HG03457 (cell line): ENCODE results near the gene SYNE1.

Source experiments
- ATAC-seq: cut with Tn5 transposase; IDR thresholded peaks from one replicate; pipeline ENCODE4 v1.9.1; 2021; ENCODE audit warnings: moderate number of reproducible peaks; ENCODE audit not compliant: unreplicated experiment

The SYNE1 gene

DNA sequence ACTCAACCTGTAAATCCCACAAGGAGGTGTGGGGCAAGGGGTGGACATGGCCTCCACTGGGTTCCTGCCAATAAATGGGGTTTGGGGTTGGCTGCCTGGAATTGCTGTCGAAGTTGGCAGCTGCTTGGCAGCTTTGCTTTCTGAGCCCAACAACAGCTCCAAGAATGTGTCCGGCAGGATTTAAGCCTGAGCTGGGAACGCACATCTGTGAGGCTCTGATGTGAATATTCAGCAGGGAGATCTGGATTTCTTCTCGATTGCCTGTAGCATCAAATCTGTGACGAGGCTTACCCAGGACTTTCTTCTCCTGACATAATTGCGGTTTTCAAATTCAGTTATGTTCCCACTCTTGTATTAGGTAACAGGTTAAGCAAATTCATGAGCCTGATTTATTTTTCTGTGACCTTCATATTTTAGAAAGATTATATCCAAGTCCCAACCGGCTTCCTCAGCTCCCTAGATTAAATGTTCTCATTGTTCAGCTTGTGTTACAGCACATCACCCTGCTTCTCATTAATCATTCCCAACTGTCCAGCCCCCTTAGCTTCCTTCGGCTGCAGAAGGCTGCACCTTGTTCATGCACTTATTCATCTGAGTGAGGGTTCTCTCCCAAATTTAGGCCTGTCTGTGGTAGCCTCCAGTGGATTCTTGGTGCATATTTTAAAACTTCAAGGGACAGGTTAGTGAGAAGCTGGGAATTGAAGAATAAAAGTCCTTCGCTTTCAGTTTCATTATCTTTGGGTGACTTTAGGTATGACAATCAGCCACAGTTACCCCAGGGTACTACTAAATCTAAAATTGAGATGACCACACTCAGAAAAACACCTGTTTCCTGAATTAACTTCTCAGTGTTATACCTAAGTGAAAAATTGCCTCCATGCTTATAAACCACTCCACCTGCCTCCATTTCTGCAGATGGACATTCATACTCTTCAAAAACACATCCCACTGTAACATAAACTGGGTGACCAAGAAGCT lies 519.7 kb downstream of the SYNE1 start:
- no peak for ATAC-seq

DNA sequence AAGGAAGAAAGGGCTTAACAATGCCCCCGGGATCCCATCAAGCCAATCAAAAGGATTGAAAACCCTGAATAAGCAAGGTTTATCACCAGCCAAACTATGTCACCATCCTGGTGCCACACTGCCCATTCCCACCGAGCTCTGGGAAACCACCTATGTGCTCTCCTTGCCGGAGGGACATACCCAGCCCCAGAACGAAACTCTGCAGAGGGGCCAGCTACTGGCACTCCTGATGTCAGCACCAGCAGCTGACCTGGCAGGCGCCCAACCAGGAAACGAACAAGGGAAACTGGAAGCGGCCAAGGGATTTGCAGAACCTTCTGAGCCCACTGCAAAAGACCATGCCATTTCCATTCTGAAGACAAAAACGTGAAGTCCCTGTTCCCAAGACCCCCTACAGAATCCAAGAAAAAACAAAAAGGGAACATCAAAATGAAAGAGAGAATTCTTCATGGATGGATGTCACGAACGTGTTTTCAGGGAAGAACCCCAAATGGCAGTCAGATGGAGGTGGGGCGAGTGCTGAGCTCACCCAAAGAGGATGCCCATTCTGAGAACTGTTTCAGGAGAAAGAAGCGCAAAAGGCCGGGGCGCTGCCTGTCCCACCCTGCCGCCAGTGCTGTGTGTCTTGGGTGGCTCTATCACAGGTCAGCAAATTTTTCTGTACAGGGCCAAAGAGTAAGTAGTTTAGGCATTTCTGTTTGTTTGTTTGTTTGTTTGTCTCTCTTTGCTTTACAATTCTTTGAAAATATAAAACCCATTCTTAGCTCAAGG lies 524.5 kb downstream of the SYNE1 start:
- ATAC-seq = no peak

DNA sequence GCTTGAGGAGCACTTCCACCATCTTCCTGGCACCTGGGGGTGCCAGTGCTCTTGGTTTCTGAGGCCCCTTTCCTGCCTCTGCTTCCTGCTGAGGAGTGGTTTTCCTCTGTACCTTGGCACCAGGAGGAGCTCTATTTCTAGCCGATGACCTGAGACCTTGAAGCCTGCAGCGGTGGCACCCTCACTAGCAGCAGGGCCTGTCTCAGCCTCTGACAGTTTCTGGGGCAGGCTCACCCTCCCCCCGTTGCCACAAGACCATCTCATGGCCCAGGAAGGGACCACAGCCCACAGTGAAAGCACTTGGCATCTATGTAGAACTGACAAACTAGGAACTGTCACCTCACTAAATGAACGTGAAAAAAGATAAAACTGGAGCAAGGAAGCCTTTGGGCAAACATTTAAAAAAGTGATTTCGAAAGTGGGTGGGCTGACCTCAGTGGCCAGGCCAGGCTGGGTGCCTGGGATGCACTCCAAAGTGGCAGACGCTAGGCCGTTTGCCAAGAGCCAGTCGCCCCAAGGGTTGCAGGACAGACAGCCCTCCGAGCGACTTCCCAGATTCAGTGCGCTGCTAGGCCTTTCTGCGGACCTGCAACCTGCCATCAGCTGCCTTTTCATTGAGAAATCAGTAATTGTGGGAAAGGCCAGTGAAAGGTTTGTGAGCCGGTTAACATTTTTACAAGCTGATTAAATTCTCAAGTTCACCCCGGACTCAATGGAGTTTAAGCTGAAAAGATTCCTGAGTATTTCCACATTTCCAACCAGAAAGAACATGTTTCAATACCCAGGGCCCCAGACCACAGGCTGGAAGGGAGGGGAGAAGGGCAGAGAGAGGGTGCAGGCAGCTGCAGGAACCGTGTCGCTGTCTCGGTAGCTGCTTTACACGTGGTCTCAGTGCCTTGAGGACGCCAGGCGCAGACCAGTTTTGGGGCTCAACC lies 526.0 kb downstream of the SYNE1 start:
- ATAC-seq = no peak

DNA sequence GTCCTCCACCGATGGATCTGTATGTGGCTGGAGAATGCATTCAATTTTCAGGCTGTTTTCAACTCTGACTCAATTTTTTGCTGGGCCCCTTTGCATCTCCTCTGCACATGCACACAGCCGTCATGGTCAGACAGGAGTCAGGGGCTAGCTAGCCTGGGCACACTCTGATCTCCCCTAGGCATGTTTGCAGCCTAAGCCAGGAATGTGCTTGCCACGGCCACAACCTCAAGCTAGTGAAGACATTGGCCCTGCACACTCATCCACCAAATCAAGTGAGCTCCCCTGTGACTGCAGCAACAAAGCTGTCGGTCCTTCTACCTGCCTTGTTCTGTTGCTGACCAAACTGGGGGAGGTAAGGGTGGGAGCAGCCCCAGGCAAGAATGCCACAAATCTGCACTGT lies 529.2 kb downstream of the SYNE1 start:
- no peak for ATAC-seq

DNA sequence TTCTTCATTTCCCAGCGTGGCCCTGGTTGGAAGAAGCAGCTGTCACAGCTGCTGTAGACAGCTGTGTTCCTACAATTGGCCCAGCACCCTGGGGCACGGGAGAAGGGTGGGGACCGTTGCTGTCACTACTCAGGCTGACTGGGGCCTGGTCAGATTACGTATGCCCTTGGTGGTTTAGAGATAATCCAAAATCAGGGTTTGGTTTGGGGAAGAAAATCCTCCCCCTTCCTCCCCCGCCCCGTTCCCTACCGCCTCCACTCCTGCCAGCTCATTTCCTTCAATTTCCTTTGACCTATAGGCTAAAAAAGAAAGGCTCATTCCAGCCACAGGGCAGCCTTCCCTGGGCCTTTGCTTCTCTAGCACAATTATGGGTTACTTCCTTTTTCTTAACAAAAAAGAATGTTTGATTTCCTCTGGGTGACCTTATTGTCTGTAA lies 537.0 kb downstream of the SYNE1 start:
- ATAC-seq = no peak

DNA sequence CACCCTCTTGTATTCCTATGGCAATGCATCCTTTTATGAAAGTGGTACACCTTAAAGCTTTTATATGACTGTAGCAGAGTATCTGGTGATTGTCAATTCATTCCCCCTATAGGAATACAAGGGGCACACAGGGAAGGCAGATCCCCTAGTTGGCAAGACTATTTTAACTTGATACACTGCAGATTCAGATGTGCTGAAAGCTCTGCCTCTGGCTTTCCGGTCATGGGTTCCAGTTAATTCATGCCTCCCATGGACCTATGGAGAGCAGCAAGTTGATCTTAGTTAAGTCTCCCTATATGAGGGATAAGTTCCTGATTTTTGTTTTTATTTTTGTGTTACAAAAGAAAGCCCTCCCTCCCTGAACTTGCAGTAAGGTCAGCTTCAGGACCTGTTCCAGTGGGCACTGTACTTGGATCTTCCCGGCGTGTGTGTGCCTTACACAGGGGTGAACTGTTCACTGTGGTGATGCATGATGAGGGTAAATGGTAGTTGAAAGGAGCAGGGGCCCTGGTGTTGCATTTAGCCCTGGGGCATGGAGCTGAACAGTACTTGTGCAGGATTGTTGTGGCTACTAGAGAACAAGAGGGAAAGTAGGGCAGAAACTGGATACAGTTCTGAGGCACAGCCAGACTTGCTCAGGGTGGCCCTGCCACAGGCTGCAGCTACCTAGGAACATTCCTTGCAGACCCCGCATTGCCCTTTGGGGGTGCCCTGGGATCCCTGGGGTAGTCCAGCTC lies 537.5 kb downstream of the SYNE1 start:
- no peak for ATAC-seq

DNA sequence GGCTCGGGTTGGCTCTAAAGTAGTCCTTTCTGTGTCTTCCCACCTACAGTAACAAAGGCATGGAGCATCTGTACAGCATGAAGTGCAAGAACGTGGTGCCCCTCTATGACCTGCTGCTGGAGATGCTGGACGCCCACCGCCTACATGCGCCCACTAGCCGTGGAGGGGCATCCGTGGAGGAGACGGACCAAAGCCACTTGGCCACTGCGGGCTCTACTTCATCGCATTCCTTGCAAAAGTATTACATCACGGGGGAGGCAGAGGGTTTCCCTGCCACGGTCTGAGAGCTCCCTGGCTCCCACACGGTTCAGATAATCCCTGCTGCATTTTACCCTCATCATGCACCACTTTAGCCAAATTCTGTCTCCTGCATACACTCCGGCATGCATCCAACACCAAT lies 538.5 kb downstream of the SYNE1 start:
- ATAC-seq = no peak

DNA sequence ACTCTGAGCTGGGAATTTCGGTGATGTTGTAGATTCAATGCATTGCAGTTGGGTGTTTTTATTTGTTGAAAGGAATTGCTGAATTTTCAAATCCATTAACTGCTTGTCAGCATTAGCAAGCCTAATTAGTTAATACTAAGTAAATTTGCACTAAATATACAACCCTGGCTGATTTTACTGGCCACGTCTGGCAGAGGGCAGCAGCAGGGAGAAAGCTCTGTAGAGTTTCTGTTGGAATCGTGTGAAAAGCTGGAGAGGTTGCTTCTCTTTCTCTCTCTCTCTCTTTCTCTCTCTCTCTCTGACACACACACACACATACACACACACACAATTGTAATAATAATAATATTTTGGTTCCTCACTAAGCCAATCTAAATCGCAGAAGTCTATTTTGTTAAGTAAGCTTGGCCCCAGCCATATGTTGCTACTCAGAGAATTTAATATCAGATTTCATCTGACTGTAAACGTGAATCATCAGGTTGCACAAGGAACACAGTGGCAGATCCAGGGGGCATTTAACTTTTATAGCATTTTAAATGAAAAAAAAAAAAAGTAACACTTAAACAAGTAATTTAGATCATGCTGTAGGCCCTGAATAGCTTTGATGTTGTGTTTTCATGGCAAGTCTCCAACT lies 540.2 kb downstream of the SYNE1 start:
- ATAC-seq = no peak

DNA sequence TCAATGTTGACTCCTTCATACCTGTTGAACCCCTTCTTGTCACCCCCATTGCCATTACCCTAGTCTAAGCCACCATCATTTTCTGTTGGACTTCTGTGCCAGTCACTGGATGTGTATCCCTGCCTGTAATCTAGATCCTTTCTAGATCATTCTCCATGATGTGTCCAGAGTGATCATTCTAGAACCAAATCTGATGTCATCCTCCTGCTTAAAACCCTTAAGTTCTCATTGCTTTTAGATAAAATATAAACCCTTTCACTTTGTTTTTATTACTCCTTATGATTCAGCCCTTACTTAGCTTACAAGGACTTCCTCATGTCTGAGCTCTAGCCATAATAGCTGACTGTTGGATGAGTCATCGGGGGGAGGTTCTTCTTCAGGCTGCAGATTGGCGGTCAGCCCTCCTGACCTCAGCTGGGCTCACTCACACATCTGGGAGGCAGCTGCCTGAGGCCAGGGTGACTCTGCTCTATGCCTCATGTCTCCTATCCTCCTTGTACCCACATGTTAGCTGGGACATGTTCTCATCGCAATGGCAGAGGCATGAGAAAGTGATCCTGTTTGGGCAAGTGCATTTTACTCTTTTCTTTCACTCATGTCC lies 542.1 kb downstream of the SYNE1 start:
- ATAC-seq = no peak

DNA sequence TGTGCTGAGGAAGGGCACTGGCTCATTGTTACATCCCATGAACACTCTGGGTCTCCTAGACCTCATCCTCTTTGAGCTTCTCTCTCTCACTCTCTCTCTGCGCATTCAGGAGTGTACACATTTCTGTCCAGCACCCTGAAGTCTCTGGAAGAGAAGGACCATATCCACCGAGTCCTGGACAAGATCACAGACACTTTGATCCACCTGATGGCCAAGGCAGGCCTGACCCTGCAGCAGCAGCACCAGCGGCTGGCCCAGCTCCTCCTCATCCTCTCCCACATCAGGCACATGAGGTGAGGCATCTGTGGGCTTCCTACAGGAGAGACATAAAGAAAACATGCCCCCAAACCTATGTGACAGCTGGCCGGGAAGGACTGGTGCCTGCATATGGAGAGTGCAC lies 542.9 kb downstream of the SYNE1 start:
- no peak for ATAC-seq

DNA sequence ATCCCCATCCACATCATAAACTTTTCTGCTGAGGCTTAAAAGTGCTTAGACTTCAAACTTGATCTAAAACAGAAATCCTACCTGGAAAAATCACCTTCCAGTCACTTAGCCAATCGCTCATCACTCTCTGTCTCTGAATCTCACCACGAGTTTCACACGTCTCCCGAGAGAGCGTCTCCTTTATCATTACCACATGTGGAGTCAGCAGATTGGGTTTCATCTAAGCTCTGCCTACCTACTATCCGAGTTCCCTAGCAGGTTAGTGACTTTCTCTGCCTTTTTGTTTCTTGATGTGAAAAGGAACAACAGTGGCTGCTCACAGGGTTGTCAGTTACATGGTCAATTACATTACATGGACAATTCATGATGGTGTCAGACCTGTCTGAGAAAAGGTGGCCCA lies 543.5 kb downstream of the SYNE1 start:
- ATAC-seq = no peak

DNA sequence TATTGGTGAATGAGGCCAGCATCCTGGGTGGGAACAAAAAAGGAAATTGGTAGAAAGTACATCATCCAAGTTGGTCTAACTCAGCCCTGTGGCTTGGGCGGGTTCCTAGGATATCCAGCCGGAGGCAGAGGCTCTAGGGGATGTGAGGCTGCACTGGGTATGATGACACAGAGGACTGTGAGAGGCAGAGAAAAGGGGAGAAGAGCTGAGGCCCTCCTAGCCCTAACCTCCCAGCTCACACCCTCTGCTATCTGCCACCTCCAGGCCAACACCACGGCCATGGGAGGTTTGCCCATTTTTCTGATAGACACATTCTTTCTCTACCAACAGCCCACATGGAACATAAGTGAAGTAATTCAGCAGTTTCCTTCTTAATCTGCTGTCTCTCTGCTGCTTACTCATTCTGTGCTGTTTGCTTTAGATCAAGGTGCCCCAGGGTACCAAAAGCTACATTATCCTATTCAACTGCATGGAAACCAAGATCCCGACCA lies 545.3 kb downstream of the SYNE1 start:
- no peak for ATAC-seq

DNA sequence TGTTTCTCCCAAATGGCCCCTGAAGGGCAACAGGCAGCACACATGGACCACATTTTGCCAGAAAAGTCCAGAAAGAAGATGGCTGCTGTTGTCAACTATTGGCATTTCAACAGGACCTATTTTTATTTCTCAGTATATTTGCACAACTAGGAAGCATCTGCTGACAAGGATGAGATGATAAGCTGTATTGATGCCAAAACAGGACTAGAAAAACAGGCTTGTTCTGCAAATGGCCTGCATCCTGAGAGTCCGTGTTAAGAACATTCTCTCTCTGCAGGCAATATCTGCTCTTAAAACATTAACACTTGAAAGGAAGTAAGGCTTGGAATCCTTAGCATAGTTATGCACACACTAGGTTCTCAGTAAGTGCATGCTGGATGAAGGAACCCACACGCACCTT lies 546.0 kb downstream of the SYNE1 start:
- ATAC-seq = no peak

DNA sequence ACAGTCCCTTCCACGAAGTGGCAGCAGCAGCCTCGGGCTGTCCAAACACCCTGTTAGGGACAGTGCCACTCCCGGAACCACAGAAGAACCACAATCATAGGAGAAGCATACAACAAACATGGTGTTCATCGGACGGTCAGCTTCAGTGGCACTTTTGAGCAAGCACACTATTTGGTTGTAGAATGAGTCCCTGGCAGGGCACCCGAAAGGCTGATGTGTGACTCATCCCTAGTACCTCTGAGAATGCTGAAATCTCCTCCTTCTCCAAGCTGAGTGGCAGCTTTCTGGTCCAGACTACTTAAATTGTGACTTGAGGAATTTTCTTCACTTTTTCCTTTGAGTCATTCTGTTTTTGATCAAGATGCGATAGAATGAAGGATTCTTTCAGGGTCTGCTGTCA lies 547.2 kb downstream of the SYNE1 start:
- ATAC-seq = no peak

DNA sequence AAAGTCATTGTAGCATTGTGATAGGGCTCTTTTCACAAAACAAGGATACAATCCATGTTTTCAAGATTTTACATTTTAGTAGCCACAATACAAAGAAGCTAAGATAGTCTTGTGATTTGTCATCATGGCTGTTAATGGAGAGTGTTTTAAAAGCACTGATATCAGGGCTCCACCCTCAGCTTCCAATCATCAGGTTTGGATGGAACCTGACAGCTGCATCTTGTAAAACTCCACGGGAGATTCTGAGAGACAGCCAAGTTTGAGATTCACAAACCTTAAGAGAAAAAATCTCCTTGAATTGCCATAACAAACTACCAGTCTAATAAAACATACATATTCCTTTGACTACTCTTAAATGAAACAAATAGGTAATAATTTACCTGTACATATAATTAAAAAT lies 549.5 kb downstream of the SYNE1 start:
- ATAC-seq = no peak

DNA sequence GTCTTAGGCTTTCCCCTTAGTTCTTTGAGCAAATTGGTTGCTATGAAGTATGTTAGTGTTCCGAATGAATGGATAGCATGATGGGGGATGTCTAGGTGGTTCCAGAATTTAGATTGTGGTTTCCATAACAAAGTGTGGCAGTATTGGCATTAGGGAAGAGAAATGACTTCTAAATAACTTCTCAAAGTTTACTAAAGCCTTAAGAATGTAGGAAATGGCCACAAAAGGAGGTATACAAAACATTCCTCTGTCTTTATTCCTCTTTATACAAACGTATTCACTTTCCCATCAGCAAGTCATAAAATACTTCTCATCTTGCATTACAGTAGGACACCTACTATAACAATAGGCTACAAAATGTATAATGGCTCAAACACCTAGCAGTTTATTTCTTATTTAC lies 550.1 kb downstream of the SYNE1 start:
- ATAC-seq = no peak

DNA sequence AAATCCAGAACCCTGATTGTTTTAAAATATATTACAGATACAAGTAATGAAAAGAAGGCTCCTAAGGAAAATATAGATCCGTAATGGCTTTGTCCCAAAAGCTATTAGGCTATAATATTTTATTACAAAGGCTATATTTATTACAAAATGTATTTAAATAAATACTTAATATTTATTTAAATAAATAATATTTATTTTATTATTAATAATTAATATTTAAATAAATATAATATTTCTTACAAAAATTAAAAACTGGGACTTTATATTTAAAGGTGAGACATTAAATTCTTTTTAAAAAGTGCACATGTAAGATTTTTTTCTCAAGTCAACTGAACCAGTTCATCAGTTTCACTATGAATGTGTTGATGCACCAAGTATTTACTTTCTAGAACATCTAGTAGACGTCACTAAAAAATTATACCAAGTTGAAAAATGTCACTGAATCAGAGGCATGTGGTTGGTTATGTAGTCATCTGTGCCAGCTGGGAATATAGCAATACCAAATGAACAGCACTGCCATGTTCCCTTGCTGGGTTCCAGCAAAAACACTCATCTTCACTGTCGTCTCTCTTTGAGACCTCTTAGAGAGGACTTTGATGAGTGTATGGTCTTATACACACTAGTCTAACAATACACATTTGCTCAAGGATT lies 550.8 kb downstream of the SYNE1 start:
- ATAC-seq = no peak

DNA sequence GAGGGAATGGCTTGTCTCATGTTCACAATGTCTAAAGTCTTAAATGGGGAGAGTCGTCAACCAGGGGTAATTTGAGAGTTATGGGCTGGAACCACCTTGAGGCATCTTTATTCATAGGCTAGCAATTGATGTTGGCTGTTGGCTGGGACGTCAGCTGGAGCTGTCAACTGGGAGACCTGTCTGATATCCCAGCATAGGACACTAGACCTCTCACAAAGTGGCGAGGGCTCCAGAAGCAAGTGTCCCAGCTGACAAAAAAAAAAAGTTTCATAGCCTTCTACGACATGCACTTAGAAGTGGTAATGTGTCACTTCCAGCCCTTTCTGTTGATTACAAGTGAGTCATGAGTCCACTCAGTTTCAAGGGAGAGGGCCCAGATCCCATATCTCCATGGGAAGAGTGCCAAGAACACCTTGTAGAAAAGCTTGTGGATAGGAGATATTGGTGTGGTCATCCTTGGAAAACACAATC lies 551.7 kb downstream of the SYNE1 start:
- no peak for ATAC-seq

DNA sequence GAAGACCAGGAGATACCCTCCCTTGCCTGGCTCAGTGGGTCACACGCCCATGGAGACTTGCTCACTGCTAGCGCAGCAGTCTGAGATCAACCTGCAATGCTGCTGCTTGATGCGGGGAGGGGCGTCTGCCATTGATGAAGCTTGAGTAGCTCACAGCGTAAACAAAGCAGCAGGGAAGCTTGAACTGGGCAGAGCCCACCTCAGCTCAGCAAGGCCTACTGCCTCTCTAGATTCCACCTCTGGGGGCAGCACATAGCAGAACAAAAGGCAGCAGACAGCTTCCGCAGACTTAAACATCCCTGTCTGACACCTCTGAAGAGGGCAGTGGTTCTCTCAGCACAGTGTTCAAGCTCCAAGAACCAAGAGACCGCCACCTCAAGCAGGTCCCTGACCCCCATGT lies 558.4 kb downstream of the SYNE1 start:
- no peak for ATAC-seq
